HG03558 (cell line): ENCODE data around the gene MRPL23.

ENCODE experiments used
- ATAC-seq: cut with Tn5 transposase; IDR thresholded peaks from one replicate; pipeline ENCODE4 v1.9.1; 2021; ENCODE audit warnings: moderate number of reproducible peaks; ENCODE audit not compliant: unreplicated experiment; ENCODE audit errors: extremely low read depth

Gene MRPL23

GRCh38 chr11:1949922-1950321 is 2.8 kb downstream of the MRPL23 start:
- ATAC-seq, result no peak

GRCh38 chr11:1952806-1953482 is 5.8 kb downstream of the MRPL23 start:
- no peak for ATAC-seq

- ATAC-seq, result no peak
Observed at GRCh38 chr11:1953489-1954266, 6.5 kb downstream of the MRPL23 start.

GRCh38 chr11:1958367-1958766 is 11.2 kb downstream of the MRPL23 start:
- no peak for ATAC-seq

GRCh38 chr11:1959786-1960185 is 12.7 kb downstream of the MRPL23 start:
- ATAC-seq, result no peak

- ATAC-seq, result no peak
Observed at GRCh38 chr11:1963864-1964263, 16.7 kb downstream of the MRPL23 start.

- no peak for ATAC-seq
Observed at GRCh38 chr11:1964348-1964747, 17.2 kb downstream of the MRPL23 start.

- ATAC-seq, result no peak
Observed at GRCh38 chr11:1964955-1965354, 17.8 kb downstream of the MRPL23 start.

GRCh38 chr11:1966531-1966930 is 19.4 kb downstream of the MRPL23 start:
- ATAC-seq, result no peak

- no peak for ATAC-seq
Observed at GRCh38 chr11:1967641-1968225, 20.6 kb downstream of the MRPL23 start.

GRCh38 chr11:1968454-1969002 is 21.4 kb downstream of the MRPL23 start:
- ATAC-seq, result no peak

- ATAC-seq, result no peak
Observed at GRCh38 chr11:1969035-1969434, 21.9 kb downstream of the MRPL23 start.

GRCh38 chr11:1969776-1970175 is 22.6 kb downstream of the MRPL23 start:
- no peak for ATAC-seq

GRCh38 chr11:1970956-1971355 is 23.8 kb downstream of the MRPL23 start:
- no peak for ATAC-seq

GRCh38 chr11:1975185-1975584 is 28.1 kb downstream of the MRPL23 start:
- ATAC-seq, result no peak

GRCh38 chr11:1978720-1979473 is 31.8 kb downstream of the MRPL23 start:
- ATAC-seq, result no peak

- ATAC-seq, result no peak
Observed at GRCh38 chr11:1979607-1980006, 32.5 kb downstream of the MRPL23 start.

- no peak for ATAC-seq
Observed at GRCh38 chr11:1982873-1983600, 35.9 kb downstream of the MRPL23 start.

- ATAC-seq, result no peak
Observed at GRCh38 chr11:1983601-1983961, 36.4 kb downstream of the MRPL23 start.

GRCh38 chr11:1987024-1987423 is 39.9 kb downstream of the MRPL23 start:
- no peak for ATAC-seq
